HG02759 (cell line): ENCODE measurements around the gene ME2.
"Not testable (repeated sequence)": the region's sequence is repeated elsewhere in the genome, so short reads cannot be mapped to it uniquely, and the experiment has no call there.

Experiments used
- ATAC-seq: cut with Tn5 transposase; IDR thresholded peaks from one replicate; pipeline ENCODE4 v1.9.1; 2021; ENCODE audit warnings: mild to moderate bottlenecking, moderate library complexity; ENCODE audit not compliant: unreplicated experiment

The ME2 gene

GRCh38 chr18:50878345-50879301 is at the start of gene ME2:
ME2 (plus strand) TSS chr18:50879118; CDS start chr18:50895821, 16,703 bp downstream.
- ATAC-seq, result peak; percentile 95

GRCh38 chr18:50829644-50830043 is 49.3 kb upstream of the ME2 start:
- ATAC-seq, result no peak

GRCh38 chr18:50830544-50830943 is 48.4 kb upstream of the ME2 start:
- ATAC-seq, result peak; percentile 38

GRCh38 chr18:50832754-50833153 is 46.2 kb upstream of the ME2 start:
- peak; percentile 77 for ATAC-seq

DNA sequence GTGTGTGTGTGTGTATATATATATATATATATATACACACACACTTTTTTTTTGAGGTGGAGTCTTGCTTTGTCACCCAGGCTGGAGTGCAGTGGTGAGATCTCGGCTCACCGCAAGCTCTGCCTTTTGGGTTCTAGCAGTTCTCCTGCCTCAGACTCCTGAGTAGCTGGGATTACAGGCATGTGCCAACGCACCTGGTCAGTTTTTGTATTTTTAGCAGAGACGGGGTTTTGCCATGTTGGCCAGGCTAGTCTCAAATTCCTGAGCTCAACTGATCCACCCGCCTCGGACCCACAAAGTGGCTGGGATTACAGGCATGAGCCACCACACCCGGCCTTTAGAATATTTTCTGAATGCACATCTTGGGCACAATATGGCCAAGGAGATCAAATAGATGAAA is 45.4 kb upstream of the ME2 start:
- ATAC-seq, result not testable (repeated sequence)

- no peak for ATAC-seq
Measured at GRCh38 chr18:50836521-50836957, 42.4 kb upstream of the ME2 start.

- no peak for ATAC-seq
Measured at GRCh38 chr18:50839341-50839740, 39.6 kb upstream of the ME2 start.

- ATAC-seq, result no peak
Measured at GRCh38 chr18:50839996-50840395, 38.9 kb upstream of the ME2 start.

- no peak for ATAC-seq
Measured at GRCh38 chr18:50842846-50843245, 36.1 kb upstream of the ME2 start.

DNA sequence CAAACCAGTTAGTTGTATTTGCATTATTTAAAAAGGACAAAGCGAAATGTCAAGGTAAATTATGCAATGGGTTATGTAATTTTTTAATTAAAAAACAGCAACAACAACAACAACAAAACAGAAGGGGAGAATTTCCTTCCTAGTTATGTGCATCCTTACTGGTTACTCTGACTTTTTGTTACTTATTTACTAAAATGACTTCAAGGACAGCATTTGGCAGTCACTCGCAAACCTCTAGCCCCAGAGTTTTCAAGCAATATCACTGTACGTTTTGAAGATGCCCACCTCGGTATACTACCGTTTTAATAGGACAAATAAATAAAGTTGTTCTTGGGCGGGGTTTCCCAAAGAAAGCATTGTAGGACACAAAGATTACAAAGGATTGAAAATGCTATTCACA is 34.4 kb upstream of the ME2 start:
- ATAC-seq, result no peak

DNA sequence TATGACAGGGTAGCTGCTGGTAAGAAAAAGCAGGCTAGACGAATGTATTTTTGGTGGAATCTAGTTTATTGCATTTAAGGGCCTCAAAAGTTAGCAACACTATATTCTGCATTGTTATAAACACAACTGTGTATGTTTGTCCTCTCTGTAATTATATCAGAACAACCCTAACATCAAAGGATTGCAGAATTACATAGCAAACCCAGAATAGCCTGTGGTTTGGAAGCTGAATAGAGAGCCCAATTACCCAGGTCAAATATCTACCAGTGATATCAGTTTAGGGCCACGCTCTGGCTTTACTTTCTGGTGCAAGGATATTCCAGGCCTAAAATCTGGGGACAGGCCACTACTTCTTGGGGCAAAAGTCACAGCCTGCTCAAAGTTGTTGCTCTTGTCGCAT is 34.0 kb upstream of the ME2 start:
- ATAC-seq, result no peak

- ATAC-seq, result no peak
Measured at GRCh38 chr18:50847192-50847591, 31.7 kb upstream of the ME2 start.

DNA sequence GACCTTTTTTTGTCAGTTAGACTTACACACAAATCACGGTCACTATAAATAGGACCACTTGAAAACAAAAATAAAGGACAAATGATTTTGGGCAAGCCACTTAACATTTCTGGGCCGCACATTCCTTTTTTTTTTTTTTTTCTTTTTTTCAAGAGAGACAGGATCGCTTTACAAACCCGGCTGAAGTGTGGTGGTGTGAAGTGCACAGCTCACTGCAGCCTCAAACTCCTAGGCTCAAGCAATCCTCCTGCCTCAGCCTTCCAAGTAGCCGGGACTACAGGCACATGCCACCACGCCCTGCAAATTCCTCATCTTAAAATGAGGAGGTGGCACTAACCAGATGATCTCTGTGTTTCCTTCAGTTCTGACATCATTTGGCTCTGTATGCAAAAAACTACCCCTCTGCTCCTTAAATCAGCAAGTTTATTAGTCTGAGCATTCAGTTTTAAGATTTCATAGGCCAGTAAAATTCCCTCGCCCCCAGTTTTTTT is 30.8 kb upstream of the ME2 start:
- ATAC-seq, result no peak

DNA sequence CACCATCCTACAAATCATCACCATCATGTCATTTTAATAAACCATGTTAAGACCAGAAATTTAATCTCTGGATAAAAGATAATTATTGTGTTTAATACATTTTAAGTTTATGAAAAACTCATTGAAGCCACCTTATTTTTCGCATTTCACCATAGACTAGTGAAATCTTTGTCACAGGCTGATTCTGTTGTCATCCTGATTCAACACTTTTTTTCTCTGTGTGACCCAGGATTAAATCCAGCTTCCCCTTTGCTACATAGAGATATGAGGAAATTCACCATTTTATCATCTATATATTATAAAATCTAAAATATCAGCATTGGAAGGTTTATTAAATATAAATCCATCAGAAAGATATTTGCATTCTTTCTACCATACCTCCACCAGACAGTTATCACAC is 29.9 kb upstream of the ME2 start:
- no peak for ATAC-seq

GRCh38 chr18:50849419-50849821 is 29.5 kb upstream of the ME2 start:
- ATAC-seq, result no peak

- ATAC-seq, result no peak
Measured at GRCh38 chr18:50850307-50851065, 28.4 kb upstream of the ME2 start.

- ATAC-seq, result no peak
Measured at GRCh38 chr18:50853863-50854271, 25.1 kb upstream of the ME2 start.

- no peak for ATAC-seq
Measured at GRCh38 chr18:50855976-50856757, 22.8 kb upstream of the ME2 start.

DNA sequence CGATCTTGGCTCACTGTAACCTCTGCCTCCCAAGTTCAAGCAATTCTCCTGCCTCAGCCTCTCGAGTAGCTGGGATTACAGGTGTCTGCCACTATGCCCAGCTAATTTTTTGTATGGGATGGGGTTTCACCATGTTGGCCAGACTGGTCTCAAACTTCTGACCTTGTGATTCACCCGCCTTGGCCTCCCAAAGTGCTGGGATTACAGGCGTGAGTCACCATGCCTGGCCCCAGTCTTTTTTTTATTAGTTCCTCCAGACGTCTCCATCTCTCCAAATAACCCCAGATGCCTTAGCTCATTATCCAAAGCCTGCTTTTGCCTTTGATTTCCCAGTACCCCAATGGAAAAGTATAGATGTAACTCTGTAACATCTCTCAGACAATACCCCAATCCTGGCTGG is 21.8 kb upstream of the ME2 start:
- not testable (repeated sequence) for ATAC-seq

DNA sequence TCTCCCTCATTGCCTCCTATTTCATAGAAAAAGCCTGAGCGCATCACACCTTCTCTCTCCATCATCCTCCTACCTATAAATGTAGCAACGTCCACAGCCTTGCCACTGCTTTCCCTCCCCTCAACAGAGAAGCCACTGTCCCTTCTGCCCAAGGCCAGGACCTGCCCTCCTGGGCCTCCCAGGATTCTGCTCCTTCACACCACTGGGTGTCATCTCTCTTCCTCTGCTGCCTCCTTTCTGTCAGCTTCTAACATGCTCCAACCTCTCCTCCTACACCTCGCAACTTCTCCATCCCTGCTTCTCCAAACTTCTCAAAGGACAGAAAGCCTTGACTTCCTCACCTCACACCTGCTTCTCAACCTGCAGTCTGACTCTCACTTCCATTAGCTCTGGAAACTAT is 21.2 kb upstream of the ME2 start:
- no peak for ATAC-seq
